ENCODE measurements around the gene ETS1. TPM values are rescaled to one million over a fixed set of nuclear protein-coding genes. Genes with fewer than 3 reads are reported as not detected.

ETS1 gene
- polyA plus RNA-seq, 1 experiment: 32.3 TPM

GRCh38 chr11:128462922-128463321, 124.4 kb downstream of the ETS1 start:
- ChIA-PET CTCF (interaction anchor here (1.2 kb wide), 1 partner anchor 168 kb away, joined by 5 read pairs; no protein-coding TSS in a partner anchor), POLR2A (interaction anchor here (1.2 kb wide), 1 partner anchor 172 kb away, joined by 3 read pairs; no protein-coding TSS in a partner anchor)
- no peaks in the 10 kb centered on the region for H3K9me3 ChIP-seq (ENCODE audit: control insufficient read depth, insufficient read depth, low read length)
- H3K27ac ChIP-seq (ENCODE audit: low read depth, low read length): peak overlapping the region; percentile 73
- no peak for TF ChIP-seq CTCF (IDR thresholded peaks at IDR 0.05; ENCODE audit: low read depth, low read length)
- no peaks in the 10 kb centered on the region for H3K27me3 ChIP-seq (ENCODE audit: control insufficient read depth, insufficient read depth, low read length)
- DNase-seq (ENCODE audit: low read depth, low spot score): no peak
- H3K4me3 ChIP-seq (ENCODE audit: low read depth, low read length): no peak overlapping the region

GRCh38 chr11:128462189-128462588, 125.2 kb downstream of the ETS1 start:
- no peak for TF ChIP-seq CTCF (IDR thresholded peaks at IDR 0.05; ENCODE audit: low read depth, low read length)
- CTCF ChIA-PET: interaction anchor here (1.2 kb wide), 1 partner anchor 11 kb away, joined by 3 read pairs; no protein-coding TSS in a partner anchor
- no peak for DNase-seq (ENCODE audit: low read depth, low spot score)
- Histone ChIP-seq H3K4me3 (ENCODE audit: low read depth, low read length) (no peak overlapping the region), H3K9me3 (ENCODE audit: control insufficient read depth, insufficient read depth, low read length) (no peaks in the 10 kb centered on the region), H3K27ac (ENCODE audit: low read depth, low read length) (no peak overlapping the region), H3K27me3 (ENCODE audit: control insufficient read depth, insufficient read depth, low read length) (no peaks in the 10 kb centered on the region)
- POLR2A ChIA-PET: no interaction called here

- no peak overlapping the region for H3K4me3 ChIP-seq (ENCODE audit: low read depth, low read length)
- ChIA-PET POLR2A (interaction anchor here (0.6 to 1.6 kb wide), 4 partner anchors 9 to 310 kb away, joined by 3 to 5 read pairs (median 4); no protein-coding TSS in a partner anchor), CTCF (interaction anchor here (0.8 to 1.7 kb wide), 4 partner anchors 10 to 174 kb away, joined by 3 to 9 read pairs (median 5); no protein-coding TSS in a partner anchor)
- H3K27ac ChIP-seq (ENCODE audit: low read depth, low read length): peak overlapping the region; percentile 69
- H3K9me3 ChIP-seq (ENCODE audit: control insufficient read depth, insufficient read depth, low read length): no peaks in the 10 kb centered on the region
- TF ChIP-seq CTCF (IDR thresholded peaks at IDR 0.05; ENCODE audit: low read depth, low read length): no peak
- DNase-seq (ENCODE audit: low read depth, low spot score): peak; percentile 55
- no peaks in the 10 kb centered on the region for H3K27me3 ChIP-seq (ENCODE audit: control insufficient read depth, insufficient read depth, low read length)
These were observed 129.0 kb downstream of the ETS1 start for GRCh38 chr11:128458321-128458720.

GRCh38 chr11:128457874-128458273, 129.5 kb downstream of the ETS1 start:
- TF ChIP-seq CTCF (IDR thresholded peaks at IDR 0.05; ENCODE audit: low read depth, low read length): no peak
- no peak for DNase-seq (ENCODE audit: low read depth, low spot score)
- Histone ChIP-seq H3K4me3 (ENCODE audit: low read depth, low read length) (no peak overlapping the region), H3K9me3 (ENCODE audit: control insufficient read depth, insufficient read depth, low read length) (no peaks in the 10 kb centered on the region), H3K27ac (ENCODE audit: low read depth, low read length) (peak overlapping the region; percentile 69), H3K27me3 (ENCODE audit: control insufficient read depth, insufficient read depth, low read length) (no peaks in the 10 kb centered on the region)
- ChIA-PET CTCF (interaction anchor here (1.3 to 1.7 kb wide), 3 partner anchors 11 to 174 kb away, joined by 3 to 5 read pairs (median 5); no protein-coding TSS in a partner anchor), POLR2A (interaction anchor here (0.6 to 1.6 kb wide), 3 partner anchors 9 to 46 kb away, joined by 3 to 5 read pairs (median 4); no protein-coding TSS in a partner anchor)

GRCh38 chr11:128456566-128457268, 130.6 kb downstream of the ETS1 start:
- ChIA-PET POLR2A (no interaction called here), CTCF (interaction anchor here (1.0 kb wide), 1 partner anchor 174 kb away, joined by 3 read pairs; no protein-coding TSS in a partner anchor)
- no peak for DNase-seq (ENCODE audit: low read depth, low spot score)
- Histone ChIP-seq H3K9me3 (ENCODE audit: control insufficient read depth, insufficient read depth, low read length) (no peaks in the 10 kb centered on the region), H3K4me3 (ENCODE audit: low read depth, low read length) (no peak overlapping the region), H3K27me3 (ENCODE audit: control insufficient read depth, insufficient read depth, low read length) (no peaks in the 10 kb centered on the region), H3K27ac (ENCODE audit: low read depth, low read length) (no peak overlapping the region)
- no peak for TF ChIP-seq CTCF (IDR thresholded peaks at IDR 0.05; ENCODE audit: low read depth, low read length)

All from AG04450 (cell line).